K562 (cell line): ENCODE data around the gene PDLIM5. TPM values are rescaled to one million over a fixed set of nuclear protein-coding genes. Genes with fewer than 3 reads are reported as not detected.

ENCODE experiments used
- ATAC-seq: fragments of 200-7000 bp; cut with Tn5 transposase; 3 replicates; pipeline ENCODE4 v1.9.1; 2020; ENCODE audit warnings: moderate library complexity
- BruUV-seq: library from RNA; stranded (reverse); fragments of 400-500 nt; replicated peaks from 2 replicates; lab custom pipeline; 2021; lab: Mats Ljungman, UMichigan
- CTCF ChIA-PET: fragments of 300-600 bp; formaldehyde crosslinking; extraction: SDS; loops from one replicate; lab custom pipeline; 2021; ENCODE audit warnings: low intra/inter-chr PET ratio; lab: Yijun Ruan, JAX
- POLR2A ChIA-PET: fragments of 300-600, 350-650 bp; sonication (Branson Sonifier 250); formaldehyde crosslinking; extraction: SDS; loops from one replicate; lab custom pipeline; 2021; ENCODE audit warnings: antibody characterized with exemption, inconsistent platforms; lab: Yijun Ruan, JAX
- DNase-seq, 4 experiments: peaks; one replicate each; pipeline versions ENCODE4 v3.0.0 to v3.0.0-alpha.2; 2011 to 2018; ENCODE audit warnings: low spot score in 3 of 4, mixed read lengths in 3 of 4; ENCODE audit errors: extremely low read depth in 1 of 4
- FAIRE-seq: peaks from 2 replicates; lab custom pipeline; 2011; peaks lifted over from hg19 to GRCh38; lab: Jason Lieb, UNC
- H2AFZ ChIP-seq: 2 replicates; pipeline ENCODE4 v1.6.0; 2011; ENCODE audit warnings: low read depth, low read length, control low read depth, inconsistent platforms
- H3K27ac ChIP-seq: fragments of 200-600 bp; 3 replicates; pipeline ENCODE4 v1.8.0; 2011; ENCODE audit warnings: low read depth, mild to moderate bottlenecking, control low read depth, inconsistent platforms, low read length, moderate library complexity, mixed read lengths; ENCODE audit errors: extremely low read depth
- H3K27me3 ChIP-seq, 2 experiments: fragments of 300-600 bp in 1 of 2; 2 replicates in 1 of 2; 3 replicates in 1 of 2; pipeline versions ENCODE4 v1.6.0 to v1.8.0; 2011; ENCODE audit warnings: inconsistent platforms in 2 of 2, low read length in 2 of 2, mild to moderate bottlenecking in 1 of 2, mixed read lengths in 1 of 2, moderate library complexity in 1 of 2; ENCODE audit not compliant: control insufficient read depth in 2 of 2, insufficient read depth in 2 of 2
- H3K36me3 ChIP-seq: fragments of 300-600 bp; 3 replicates; pipeline ENCODE4 v1.8.0; 2011; ENCODE audit warnings: mild to moderate bottlenecking, low read length, inconsistent platforms; ENCODE audit not compliant: control insufficient read depth, insufficient read depth
- H3K4me1 ChIP-seq, 2 experiments: fragments of 200-600 bp in 1 of 2; replicated peaks in 1 of 2; 2 replicates in 1 of 2; 3 replicates in 1 of 2; pipeline versions ENCODE4 v1.5.1 to v1.8.0; 2011; ENCODE audit warnings: inconsistent platforms in 2 of 2, low read length in 2 of 2, mild to moderate bottlenecking in 1 of 2, mixed read lengths in 1 of 2, moderate library complexity in 1 of 2; ENCODE audit not compliant: control insufficient read depth in 2 of 2, insufficient read depth in 2 of 2
- H3K4me2 ChIP-seq: 2 replicates; pipeline ENCODE4 v1.6.1; 2011; ENCODE audit warnings: low read length, control low read depth, inconsistent platforms, mixed read lengths; ENCODE audit not compliant: insufficient read depth
- H3K4me3 ChIP-seq: fragments of 200-600 bp; sonication (generic), shearing (Covaris generic); 2 replicates; pipeline ENCODE4 v1.5.1; 2016; ENCODE audit warnings: control low read depth, inconsistent platforms
- H3K79me2 ChIP-seq: fragments of 200-600 bp; 3 replicates; pipeline ENCODE4 v1.8.0; 2011; ENCODE audit warnings: low read length, inconsistent platforms; ENCODE audit not compliant: control insufficient read depth, insufficient read depth
- H3K9ac ChIP-seq, 2 experiments: 2 replicates each; pipeline versions ENCODE4 v1.6.0 to v1.6.1; 2011; ENCODE audit warnings: low read depth in 2 of 2, low read length in 2 of 2, control low read depth in 1 of 2, inconsistent platforms in 1 of 2, mild to moderate bottlenecking in 1 of 2, mixed read lengths in 1 of 2; ENCODE audit not compliant: insufficient read depth in 1 of 2
- H3K9me1 ChIP-seq: one replicate; pipeline ENCODE4 v1.6.0; 2011; ENCODE audit warnings: inconsistent platforms, mild to moderate bottlenecking, low read length, moderate library complexity; ENCODE audit not compliant: control insufficient read depth, insufficient read depth
- H3K9me3 ChIP-seq: replicated peaks from 2 replicates; pipeline ENCODE4 v1.5.1; 2011; ENCODE audit warnings: low read depth, low read length, inconsistent platforms; ENCODE audit not compliant: control insufficient read depth, insufficient read depth
- H4K20me1 ChIP-seq: replicated peaks from 2 replicates; pipeline ENCODE4 v1.6.1; 2011; ENCODE audit warnings: low read length, inconsistent platforms, mixed read lengths; ENCODE audit not compliant: control insufficient read depth, insufficient read depth
- MGA ChIP-seq: fragments of 450-650 bp; IDR thresholded peaks from 2 replicates; pipeline ENCODE4 v1.6.1; 2016; ENCODE audit warnings: mild to moderate bottlenecking, moderate library complexity
- WGBS: fragments of 100-300 bp; shearing (Covaris generic); methylation state at CpG from one replicate; pipeline ENCODE4 v1.1.6; 2016; ENCODE audit warnings: low coverage, mixed read lengths; ENCODE audit not compliant: insufficient coverage; ENCODE audit errors: missing lambda C conversion rate; 5-methylcytosine and 5-hydroxymethylcytosine counted together
- in situ Hi-C: fragments of 300-500 bp; cut with MboI; formaldehyde crosslinking; loops from 4 replicates; pipeline ENCODE4 v1.15.0; 2018; ENCODE audit warnings: inconsistent platforms, mixed read lengths
- intact Hi-C: fragments of 100-400 bp; cut with micrococcal nuclease; formaldehyde crosslinking; loops from 2 replicates; pipeline ENCODE4 v1.14.2; 2022
- polyA plus RNA-seq, 8 experiments: library from polyadenylated mRNA; depleted of rRNA in 4 of 8; stranded (reverse) in 5 of 8; unstranded in 3 of 8; fragments of >200 nt; fragmentation: Nextera tagmentation in 2 of 8; fragmentation: Illumina TruSeq in 1 of 8; extraction: Ambion mirVana in 2 of 8; extraction: Trizol in 1 of 8; gene quantifications; 2 replicates each; pipeline versions ENCODE4 v1.2.1 to v1.2.3, GENCODE V29; 2011 to 2014; ENCODE audit warnings: inconsistent platforms in 1 of 8, missing spikeins in 1 of 8
- total RNA-seq, 7 experiments: library from RNA; depleted of rRNA in 6 of 7; stranded (reverse); fragments of >200 nt in 6 of 7; fragmentation: Illumina TruSeq in 2 of 7; extraction: Trizol in 2 of 7; gene quantifications; 2 replicates each; pipeline versions ENCODE4 v1.2.1 to v1.2.3, GENCODE V29; 2011 to 2021; ENCODE audit warnings: low replicate concordance in 1 of 7

The PDLIM5 gene
- total and polyA plus RNA-seq, 9 of the 15 experiments (the other 6 are each of a cell fraction or from before 2014, with no cell fraction given) = 36.9 to 127 (median 62.5) TPM

- ChIA-PET POLR2A (interaction anchor here (1.0 kb wide), 2 partner anchors 22 to 75 kb away, joined by 4 read pairs; no protein-coding TSS in a partner anchor), CTCF (no interaction called here)
- no peak overlapping the region for H3K9ac ChIP-seq
- H3K79me2 ChIP-seq = peaks cover 90% of the 10 kb centered on the region
- H3K4me2 ChIP-seq = no peak overlapping the region
- intact Hi-C loops = loop anchor here (2.0 kb wide), 1 partner anchor 23 kb away; no protein-coding TSS in a partner anchor
- H3K27ac ChIP-seq = no peak overlapping the region
- BruUV-seq = no TSS peak
- no peak for ATAC-seq
- no peaks in the 10 kb centered on the region for H4K20me1 ChIP-seq
- in situ Hi-C loops = no loop called here
- FAIRE-seq = no peak
- DNase-seq = no peak
- H3K9me3 ChIP-seq = no peaks in the 10 kb centered on the region; the same call in 1 of the 2 replicates
- no peak overlapping the region for H3K4me3 ChIP-seq
- WGBS = 45% methylated on average over 2 of the region's 2 CpGs
- no peaks in the 10 kb centered on the region for H3K9me1 ChIP-seq
- H3K36me3 ChIP-seq = peaks cover 7% of the 10 kb centered on the region; the same call in 1 of the 3 replicates
- H3K4me1 ChIP-seq = peaks cover 23% of the 10 kb centered on the region in 2 experiments
- no peak for TF ChIP-seq MGA
- no peaks in the 10 kb centered on the region for H3K27me3 ChIP-seq
- no peak overlapping the region for H2AFZ ChIP-seq
Observed at GRCh38 chr4:94475794-94476193, 24.1 kb downstream of the PDLIM5 start.
